ENCODE data around the gene NEK1. TPM values are rescaled to one million over a fixed set of nuclear protein-coding genes. Genes with fewer than 3 reads are reported as not detected.

The NEK1 gene
- total and polyA plus RNA-seq, 2 donors (not counting 3 experiments of a cell fraction or from before 2014, with no cell fraction given) = 2.6 to 10.1 TPM

DNA sequence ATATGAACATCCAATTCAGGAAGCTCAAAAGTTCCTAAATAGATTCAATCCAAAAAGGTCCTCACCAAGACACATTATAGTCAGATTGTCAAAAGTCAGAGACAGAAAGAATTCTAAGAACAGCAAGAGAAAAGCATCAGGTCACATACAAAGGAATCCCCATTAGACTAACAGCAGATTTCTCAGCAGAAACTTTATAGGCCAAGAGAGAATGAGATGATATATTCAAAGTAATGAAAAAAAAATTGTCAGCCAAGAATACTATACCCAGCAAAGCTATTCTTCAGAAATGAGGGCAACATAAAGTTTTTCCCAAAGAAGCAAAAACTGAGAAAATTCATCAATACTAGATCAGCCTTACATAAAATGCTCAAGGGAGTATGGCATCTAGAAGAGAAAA lies 235.0 kb downstream of the NEK1 start:
- no peak overlapping the region for H2AFZ ChIP-seq (ENCODE audit: low read depth, low read length)
- intact Hi-C loops (cut with micrococcal nuclease) (no loop called here), dilution Hi-C loops (cut with MboI; ENCODE audit: extremely low pct_ligation_motif_present, low sequenced_read_pairs) (no loop called here)
- no peak overlapping the region for H3K9ac ChIP-seq (replicated peaks; ENCODE audit: extremely low read depth, insufficient read depth, low read length)
- no peak overlapping the region for H3K4me3 ChIP-seq (replicated peaks in 1 of 3; ENCODE audit: insufficient read depth in 1 of 3, low read depth in 1 of 3, low read length in 3 of 3)
- no peaks in the 10 kb centered on the region for H3K36me3 ChIP-seq (ENCODE audit: control insufficient read depth in 2 of 2, extremely low read depth in 1 of 2, insufficient read depth in 2 of 2, low read length in 2 of 2)
- no TSS peak for BruUV-seq (replicated peaks)
- FAIRE-seq (no peak), DNase-seq (ENCODE audit: low read depth, low spot score) (no peak)
- H3K79me2 ChIP-seq (ENCODE audit: control insufficient read depth, insufficient read depth, low read length) = no peaks in the 10 kb centered on the region
- no peaks in the 10 kb centered on the region for H3K27me3 ChIP-seq (ENCODE audit: control insufficient read depth in 2 of 2, insufficient read depth in 2 of 2, low read length in 2 of 2)
- H3K9me1 ChIP-seq (replicated peaks; ENCODE audit: control insufficient read depth, extremely low read depth, insufficient read depth, low read length) = no peaks in the 10 kb centered on the region
- H3K27ac ChIP-seq (ENCODE audit: insufficient read depth, low read depth, low read length) = no peak overlapping the region
- CTCF ChIA-PET = interaction anchor here (0.9 to 1.1 kb wide), 2 partner anchors 9 to 25 kb away, joined by 3 to 4 read pairs; no protein-coding TSS in a partner anchor
- H3K4me1 ChIP-seq (ENCODE audit: control insufficient read depth, extremely low read depth, insufficient read depth, low read length) = no peaks in the 10 kb centered on the region
- H3K4me2 ChIP-seq (ENCODE audit: insufficient read depth, low read length) = no peak overlapping the region
- no peak for TF ChIP-seq MYC (IDR thresholded peaks at IDR 0.05; ENCODE audit: low read depth, low read length)
- TF ChIP-seq, protein P1, sequence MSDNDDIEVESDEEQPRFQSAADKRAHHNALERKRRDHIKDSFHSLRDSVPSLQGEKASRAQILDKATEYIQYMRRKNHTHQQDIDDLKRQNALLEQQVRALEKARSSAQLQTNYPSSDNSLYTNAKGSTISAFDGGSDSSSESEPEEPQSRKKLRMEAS (IDR thresholded peaks at IDR 0.05; ENCODE audit: insufficient read depth, insufficient read length) = no peak
- TF ChIP-seq FOS (IDR thresholded peaks at IDR 0.05; ENCODE audit: borderline replicate concordance, insufficient read depth, low read length) = no peak
- TF ChIP-seq POLR2AphosphoS5 (IDR thresholded peaks at IDR 0.05; ENCODE audit: insufficient read depth, low read depth, low read length) = no peak
- no peak for TF ChIP-seq EZH2 (IDR thresholded peaks at IDR 0.05; ENCODE audit: borderline replicate concordance, low read depth, low read length, severe bottlenecking)
- TF ChIP-seq, protein P2, sequence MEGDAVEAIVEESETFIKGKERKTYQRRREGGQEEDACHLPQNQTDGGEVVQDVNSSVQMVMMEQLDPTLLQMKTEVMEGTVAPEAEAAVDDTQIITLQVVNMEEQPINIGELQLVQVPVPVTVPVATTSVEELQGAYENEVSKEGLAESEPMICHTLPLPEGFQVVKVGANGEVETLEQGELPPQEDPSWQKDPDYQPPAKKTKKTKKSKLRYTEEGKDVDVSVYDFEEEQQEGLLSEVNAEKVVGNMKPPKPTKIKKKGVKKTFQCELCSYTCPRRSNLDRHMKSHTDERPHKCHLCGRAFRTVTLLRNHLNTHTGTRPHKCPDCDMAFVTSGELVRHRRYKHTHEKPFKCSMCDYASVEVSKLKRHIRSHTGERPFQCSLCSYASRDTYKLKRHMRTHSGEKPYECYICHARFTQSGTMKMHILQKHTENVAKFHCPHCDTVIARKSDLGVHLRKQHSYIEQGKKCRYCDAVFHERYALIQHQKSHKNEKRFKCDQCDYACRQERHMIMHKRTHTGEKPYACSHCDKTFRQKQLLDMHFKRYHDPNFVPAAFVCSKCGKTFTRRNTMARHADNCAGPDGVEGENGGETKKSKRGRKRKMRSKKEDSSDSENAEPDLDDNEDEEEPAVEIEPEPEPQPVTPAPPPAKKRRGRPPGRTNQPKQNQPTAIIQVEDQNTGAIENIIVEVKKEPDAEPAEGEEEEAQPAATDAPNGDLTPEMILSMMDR (IDR thresholded peaks at IDR 0.05; ENCODE audit: extremely low read depth in 1 of 2, insufficient read depth in 1 of 2, low read depth in 1 of 2, low read length in 2 of 2) = no peak
- TF ChIP-seq GATA2 (IDR thresholded peaks at IDR 0.05; ENCODE audit: insufficient read depth, insufficient read length, low read depth, low read length) = no peak
- no peak for TF ChIP-seq POLR2A (IDR thresholded peaks at IDR 0.05; ENCODE audit: low read depth, low read length)
- no peak for TF ChIP-seq JUN (IDR thresholded peaks at IDR 0.05; ENCODE audit: borderline replicate concordance, insufficient read depth, insufficient read length, low read depth)
- no peaks in the 10 kb centered on the region for H4K20me1 ChIP-seq (replicated peaks; ENCODE audit: control insufficient read depth, extremely low read depth, insufficient read depth, low read length)
- POLR2A ChIA-PET = no interaction called here
- H3K9me3 ChIP-seq (replicated peaks; ENCODE audit: control insufficient read depth, insufficient read depth, low read length) = no peaks in the 10 kb centered on the region

All from endothelial cell of umbilical vein (primary cell).